GM19025 (cell line): Measurements from ENCODE around the gene HFE.
"Not testable (repeated sequence)": the region's sequence is repeated elsewhere in the genome, so short reads cannot be mapped to it uniquely, and the experiment has no call there.

Experiments used
- ATAC-seq: cut with Tn5 transposase; IDR thresholded peaks from one replicate; pipeline ENCODE4 v1.9.1; 2021; ENCODE audit warnings: mild to moderate bottlenecking, low read depth, moderate library complexity; ENCODE audit not compliant: unreplicated experiment

Gene HFE

GRCh38 chr6:26087284-26088115 is at the start of gene HFE:
Gene HFE, plus strand, starts transcription at chr6:26087429. Its CDS starts 12 bp downstream, at chr6:26087441.
- no peak for ATAC-seq

GRCh38 chr6:26041946-26042345 is 45.3 kb upstream of the HFE start:
- ATAC-seq = no peak

- ATAC-seq = peak; percentile 65
Measured at GRCh38 chr6:26043384-26044139, 43.7 kb upstream of the HFE start.

- peak; percentile 17 for ATAC-seq
Measured at GRCh38 chr6:26044140-26045064, 42.8 kb upstream of the HFE start.

GRCh38 chr6:26045065-26045927 is 41.9 kb upstream of the HFE start:
- ATAC-seq = peak; percentile 37

- no peak for ATAC-seq
Measured at GRCh38 chr6:26045928-26046368, 41.3 kb upstream of the HFE start.

- not testable (repeated sequence) for ATAC-seq
Measured at GRCh38 chr6:26047329-26047728, 39.9 kb upstream of the HFE start.

GRCh38 chr6:26048590-26048989 is 38.6 kb upstream of the HFE start:
- no peak for ATAC-seq

- ATAC-seq = no peak
Measured at GRCh38 chr6:26051665-26052310, 35.4 kb upstream of the HFE start.

GRCh38 chr6:26052762-26053250 is 34.4 kb upstream of the HFE start:
- not testable (repeated sequence) for ATAC-seq

GRCh38 chr6:26053992-26054780 is 33.0 kb upstream of the HFE start:
- ATAC-seq = no peak

GRCh38 chr6:26054781-26055718 is 32.2 kb upstream of the HFE start:
- ATAC-seq = peak; percentile 45

- peak; percentile 72 for ATAC-seq
Measured at GRCh38 chr6:26055719-26056582, 31.3 kb upstream of the HFE start.

GRCh38 chr6:26056583-26057350 is 30.5 kb upstream of the HFE start:
- ATAC-seq = no peak

GRCh38 chr6:26057899-26058298 is 29.3 kb upstream of the HFE start:
- no peak for ATAC-seq
